ENCODE results near the gene R3HCC1L.

- TF ChIP-seq CTCF (IDR thresholded peaks at IDR 0.05) = no peak
- no peak for TF ChIP-seq SMC3 (IDR thresholded peaks at IDR 0.05)
Measured at GRCh38 chr10:98098247-98098646, 36.2 kb upstream of the R3HCC1L start.
